ENCODE data around the gene COPS8.

The COPS8 gene

GRCh38 chr2:237057893-237058300 lies 27.8 kb upstream of the COPS8 start:
- no peak for DNase-seq

GRCh38 chr2:237058423-237058822 lies 27.3 kb upstream of the COPS8 start:
- no peak for DNase-seq
- Mint-ChIP-seq H3K27me3 (peaks cover 5 to 21% of the 10 kb centered on the region in 2 donors), H3K36me3 (ENCODE audit: insufficient read depth) (no peaks in the 10 kb centered on the region), H3K27ac (no peak overlapping the region), H3K4me1 (ENCODE audit: low read depth in 2 of 2) (peaks cover 0 to 2% of the 10 kb centered on the region in 2 donors), H3K9me3 (no peaks in the 10 kb centered on the region), H3K4me3 (no peak overlapping the region)
- ATAC-seq (replicated peaks): no peak

More at GRCh38 chr2:237057893-237058300, 27.8 kb upstream of the COPS8 start:
- Mint-ChIP-seq H3K27me3 (peaks cover 5 to 27% of the 10 kb centered on the region in 2 donors), H3K36me3 (ENCODE audit: insufficient read depth) (no peaks in the 10 kb centered on the region), H3K4me3 (no peak overlapping the region), H3K4me1 (ENCODE audit: low read depth in 2 of 2) (peaks cover 0 to 2% of the 10 kb centered on the region in 2 donors), H3K27ac (no peak overlapping the region), H3K9me3 (no peaks in the 10 kb centered on the region)
- ATAC-seq (replicated peaks): no peak

GRCh38 chr2:237059155-237059875 lies 26.4 kb upstream of the COPS8 start:
- DNase-seq: no peak
- ATAC-seq (replicated peaks): no peak
- H3K27ac Mint-ChIP-seq: no peak overlapping the region
- peaks cover 0 to 2% of the 10 kb centered on the region in 2 donors for H3K4me1 Mint-ChIP-seq (ENCODE audit: low read depth in 2 of 2)
- H3K4me3 Mint-ChIP-seq: no peak overlapping the region
- no peaks in the 10 kb centered on the region for H3K9me3 Mint-ChIP-seq
- peaks cover 5 to 19% of the 10 kb centered on the region in 2 donors for H3K27me3 Mint-ChIP-seq
- no peaks in the 10 kb centered on the region for H3K36me3 Mint-ChIP-seq (ENCODE audit: insufficient read depth)

GRCh38 chr2:237060534-237061312 lies 25.0 kb upstream of the COPS8 start:
- H3K27ac Mint-ChIP-seq: no peak overlapping the region
- no peaks in the 10 kb centered on the region for H3K36me3 Mint-ChIP-seq (ENCODE audit: insufficient read depth)
- peaks cover 5 to 13% of the 10 kb centered on the region in 2 donors for H3K27me3 Mint-ChIP-seq
- H3K4me1 Mint-ChIP-seq (ENCODE audit: low read depth in 2 of 2): peaks cover 0 to 2% of the 10 kb centered on the region in 2 donors
- ATAC-seq (replicated peaks) (no peak), DNase-seq (peak in 2 of 3 experiments; percentile 10 to 14)
- no peaks in the 10 kb centered on the region for H3K9me3 Mint-ChIP-seq
- H3K4me3 Mint-ChIP-seq: no peak overlapping the region

- Mint-ChIP-seq H3K4me1 (ENCODE audit: low read depth in 2 of 2) (peaks cover 0 to 2% of the 10 kb centered on the region in 2 donors), H3K27ac (no peak overlapping the region), H3K9me3 (no peaks in the 10 kb centered on the region), H3K36me3 (ENCODE audit: insufficient read depth) (no peaks in the 10 kb centered on the region), H3K27me3 (peaks cover 5 to 13% of the 10 kb centered on the region in 2 donors), H3K4me3 (no peak overlapping the region)
- ATAC-seq (replicated peaks) (no peak), DNase-seq (no peak)
These were observed 24.3 kb upstream of the COPS8 start for GRCh38 chr2:237061356-237061755.

GRCh38 chr2:237062585-237062984 lies 23.1 kb upstream of the COPS8 start:
- no peaks in the 10 kb centered on the region for H3K36me3 Mint-ChIP-seq (ENCODE audit: insufficient read depth)
- ATAC-seq (replicated peaks): no peak
- no peak overlapping the region for H3K27ac Mint-ChIP-seq
- H3K4me1 Mint-ChIP-seq (ENCODE audit: low read depth in 2 of 2): peaks cover 0 to 2% of the 10 kb centered on the region in 2 donors
- no peak overlapping the region for H3K4me3 Mint-ChIP-seq
- H3K9me3 Mint-ChIP-seq: no peaks in the 10 kb centered on the region
- no peak for DNase-seq
- peaks cover 5 to 13% of the 10 kb centered on the region in 2 donors for H3K27me3 Mint-ChIP-seq

GRCh38 chr2:237064203-237065070 lies 21.3 kb upstream of the COPS8 start:
- H3K4me1 Mint-ChIP-seq (ENCODE audit: low read depth in 2 of 2): peaks cover 0 to 2% of the 10 kb centered on the region in 2 donors

GRCh38 chr2:237065071-237065377 lies 20.7 kb upstream of the COPS8 start:
- H3K4me3 Mint-ChIP-seq: no peak overlapping the region
- H3K36me3 Mint-ChIP-seq (ENCODE audit: insufficient read depth): no peaks in the 10 kb centered on the region
- peaks cover 0 to 2% of the 10 kb centered on the region in 2 donors for H3K4me1 Mint-ChIP-seq (ENCODE audit: low read depth in 2 of 2)
- no peak overlapping the region for H3K27ac Mint-ChIP-seq
- no peak for DNase-seq
- no peak for ATAC-seq (replicated peaks)
- H3K27me3 Mint-ChIP-seq: peaks cover 5 to 13% of the 10 kb centered on the region in 2 donors
- H3K9me3 Mint-ChIP-seq: no peaks in the 10 kb centered on the region

More at GRCh38 chr2:237064203-237065070, 21.3 kb upstream of the COPS8 start:
- Mint-ChIP-seq H3K4me3 (no peak overlapping the region), H3K27me3 (peaks cover 5 to 13% of the 10 kb centered on the region in 2 donors), H3K27ac (no peak overlapping the region), H3K9me3 (no peaks in the 10 kb centered on the region), H3K36me3 (ENCODE audit: insufficient read depth) (no peaks in the 10 kb centered on the region)
- ATAC-seq (replicated peaks) (no peak), DNase-seq (no peak)

GRCh38 chr2:237066396-237066795 lies 19.3 kb upstream of the COPS8 start:
- DNase-seq (no peak), ATAC-seq (replicated peaks) (no peak)
- Mint-ChIP-seq H3K27ac (no peak overlapping the region), H3K4me3 (no peak overlapping the region), H3K36me3 (ENCODE audit: insufficient read depth) (no peaks in the 10 kb centered on the region), H3K4me1 (ENCODE audit: low read depth in 2 of 2) (no peaks in the 10 kb centered on the region), H3K9me3 (no peaks in the 10 kb centered on the region), H3K27me3 (peaks cover under 1 to 2% of the 10 kb centered on the region in 2 donors)

- Mint-ChIP-seq H3K27me3 (no peaks in the 10 kb centered on the region), H3K27ac (no peak overlapping the region), H3K4me1 (ENCODE audit: low read depth in 2 of 2) (no peaks in the 10 kb centered on the region), H3K9me3 (no peaks in the 10 kb centered on the region), H3K4me3 (no peak overlapping the region), H3K36me3 (ENCODE audit: insufficient read depth) (peaks cover 9% of the 10 kb centered on the region)
- ATAC-seq (replicated peaks) (no peak), DNase-seq (no peak)
These were observed 17.6 kb upstream of the COPS8 start for GRCh38 chr2:237068005-237068576.

GRCh38 chr2:237072067-237072931 lies 13.4 kb upstream of the COPS8 start:
- H3K9me3 Mint-ChIP-seq: no peaks in the 10 kb centered on the region
- H3K27ac Mint-ChIP-seq: no peak overlapping the region
- H3K4me3 Mint-ChIP-seq: no peak overlapping the region
- ATAC-seq (replicated peaks) (peak; percentile 46), DNase-seq (peak; percentile 69 to 76 (median 72))
- no peaks in the 10 kb centered on the region for H3K4me1 Mint-ChIP-seq (ENCODE audit: low read depth in 2 of 2)
- H3K27me3 Mint-ChIP-seq: no peaks in the 10 kb centered on the region
- peaks cover 9% of the 10 kb centered on the region for H3K36me3 Mint-ChIP-seq (ENCODE audit: insufficient read depth)

- H3K27ac Mint-ChIP-seq: no peak overlapping the region
- no peaks in the 10 kb centered on the region for H3K27me3 Mint-ChIP-seq
- no peaks in the 10 kb centered on the region for H3K9me3 Mint-ChIP-seq
- ATAC-seq (replicated peaks): no peak
- H3K36me3 Mint-ChIP-seq (ENCODE audit: insufficient read depth): peaks cover 9% of the 10 kb centered on the region
- no peak for DNase-seq
- H3K4me3 Mint-ChIP-seq: no peak overlapping the region
- no peaks in the 10 kb centered on the region for H3K4me1 Mint-ChIP-seq (ENCODE audit: low read depth in 2 of 2)
These were observed 12.1 kb upstream of the COPS8 start for GRCh38 chr2:237073552-237073951.
